Naive B cell (primary cell): ENCODE results near the gene ZBTB49. TPM values are rescaled to one million over a fixed set of nuclear protein-coding genes. Genes with fewer than 3 reads are reported as not detected.
"Not testable (repeated sequence)": the region's sequence is repeated elsewhere in the genome, so short reads cannot be mapped to it uniquely, and the experiment has no call there.

Experiments
- ATAC-seq, 2 donors: fragments of 150-1000 bp; cut with Tn5 transposase; 2 replicates each; pipeline ENCODE4 v1.10.0; 2021; ENCODE audit warnings: low read depth in 2 of 2, mild to moderate bottlenecking in 2 of 2, moderate library complexity in 2 of 2
- DNase-seq: peaks from one replicate; pipeline ENCODE4 v3.0.0; 2022
- H3K27ac Mint-ChIP-seq, 6 donors: one replicate each; pipeline ENCODE4 v1.8.0; 2020 to 2022; ENCODE audit warnings: mild to moderate bottlenecking in 6 of 6, mixed read lengths in 6 of 6, moderate library complexity in 5 of 6, inconsistent platforms in 2 of 6
- H3K27me3 Mint-ChIP-seq, 3 donors: one replicate each; pipeline ENCODE4 v1.8.0; 2021 to 2022; ENCODE audit warnings: mixed read lengths in 3 of 3, mild to moderate bottlenecking in 1 of 3
- H3K36me3 Mint-ChIP-seq, 2 donors: one replicate each; pipeline ENCODE4 v1.8.0; 2020 to 2022; ENCODE audit warnings: mixed read lengths in 2 of 2, inconsistent platforms in 1 of 2, mild to moderate bottlenecking in 1 of 2
- H3K4me1 Mint-ChIP-seq, 3 donors: one replicate each; pipeline ENCODE4 v1.8.0; 2020 to 2022; ENCODE audit warnings: mixed read lengths in 3 of 3, inconsistent platforms in 1 of 3, mild to moderate bottlenecking in 1 of 3, moderate library complexity in 1 of 3
- H3K4me3 Mint-ChIP-seq, 8 donors: one replicate each; pipeline ENCODE4 v1.8.0; 2020 to 2022; ENCODE audit warnings: mild to moderate bottlenecking in 8 of 8, mixed read lengths in 8 of 8, moderate library complexity in 8 of 8, inconsistent platforms in 2 of 8
- H3K9me3 Mint-ChIP-seq, 7 donors: one replicate each; pipeline ENCODE4 v1.8.0; 2020 to 2022; ENCODE audit warnings: mixed read lengths in 7 of 7, mild to moderate bottlenecking in 5 of 7, inconsistent platforms in 2 of 7, moderate library complexity in 1 of 7
- polyA plus RNA-seq, 6 donors: library from polyadenylated mRNA; unstranded; fragments of 300-500 nt; fragmentation: Illumina TruSeq; gene quantifications; one replicate each; pipeline ENCODE4 v1.2.3, GENCODE V29; 2021; ENCODE audit warnings: low read depth in 6 of 6

Gene ZBTB49
- 10 to 100 TPM in 1 of 6 donors, 1 to 10 TPM in 5; 3.3 to 10.6 (median 4.8) TPM for polyA plus RNA-seq

- H3K4me3 Mint-ChIP-seq, result peak within 1 kb of the TSS; percentile 96 to 99 (median 98)
- peak within 1 kb of the TSS; percentile 90 to 97 (median 96) for H3K27ac Mint-ChIP-seq
- peaks cover 7 to 8% of the 10 kb centered on the region in 2 donors for H3K36me3 Mint-ChIP-seq
- peaks cover 44 to 53% (median 47%) of the 10 kb centered on the region in 3 donors for H3K4me1 Mint-ChIP-seq
- DNase-seq (peak; percentile 97), ATAC-seq (peak; percentile 97 to 98)
- peaks cover 0 to 3% (median 0%) of the 10 kb centered on the region in 7 donors for H3K9me3 Mint-ChIP-seq
- no peaks in the 10 kb centered on the region for H3K27me3 Mint-ChIP-seq
These were observed at the start of gene ZBTB49, which contains the start of gene LYAR for GRCh38 chr4:4289941-4290850. Gene ZBTB49 (plus strand): TSS chr4:4290251. CDS start chr4:4299946, 9,695 bp downstream. Gene LYAR (minus strand): TSS chr4:4290154. CDS start chr4:4283742, 6,412 bp downstream.

- H3K27me3 Mint-ChIP-seq, result no peaks in the 10 kb centered on the region
- peaks cover 20 to 28% of the 10 kb centered on the region in 2 donors for H3K36me3 Mint-ChIP-seq
- ATAC-seq (no peak), DNase-seq (no peak)
- H3K27ac Mint-ChIP-seq, result peak overlapping the region in 1 of 6 donors; percentile 62
- peaks cover 22 to 43% (median 27%) of the 10 kb centered on the region in 3 donors for H3K4me1 Mint-ChIP-seq
- peaks cover 0 to 2% (median 0%) of the 10 kb centered on the region in 7 donors for H3K9me3 Mint-ChIP-seq
- H3K4me3 Mint-ChIP-seq, result no peak overlapping the region
These were observed 44.9 kb upstream of the ZBTB49 start for GRCh38 chr4:4245172-4245571.

- ATAC-seq, result peak; percentile 32 to 42
- DNase-seq, result no peak
- H3K36me3 Mint-ChIP-seq, result peaks cover 12 to 18% of the 10 kb centered on the region in 2 donors
- peaks cover 0 to 2% (median 0%) of the 10 kb centered on the region in 3 donors for H3K27me3 Mint-ChIP-seq
- H3K4me3 Mint-ChIP-seq, result peak overlapping the region; percentile 93 to 99 (median 98)
- peak overlapping the region; percentile 49 to 99 (median 98) for H3K27ac Mint-ChIP-seq
- H3K4me1 Mint-ChIP-seq, result peaks cover 22 to 43% (median 28%) of the 10 kb centered on the region in 3 donors
- peaks cover 0 to 2% (median 0%) of the 10 kb centered on the region in 7 donors for H3K9me3 Mint-ChIP-seq
These were observed 42.4 kb upstream of the ZBTB49 start for GRCh38 chr4:4247696-4248028.

- peak within 1 kb of the TSS; percentile 96 to 99 (median 98) for H3K27ac Mint-ChIP-seq
- peaks cover 0 to 2% (median 0%) of the 10 kb centered on the region in 7 donors for H3K9me3 Mint-ChIP-seq
- peaks cover 12 to 18% of the 10 kb centered on the region in 2 donors for H3K36me3 Mint-ChIP-seq
- peak within 1 kb of the TSS; percentile 93 to 99 (median 98) for H3K4me3 Mint-ChIP-seq
- DNase-seq, result peak; percentile 89
- H3K4me1 Mint-ChIP-seq, result peaks cover 22 to 43% (median 28%) of the 10 kb centered on the region in 3 donors
- peaks cover under 1 to 7% (median under 1%) of the 10 kb centered on the region in 3 donors for H3K27me3 Mint-ChIP-seq
- ATAC-seq, result peak; percentile 99
These were observed 41.8 kb upstream of the ZBTB49 start, which contains the start of gene TMEM128 for GRCh38 chr4:4248029-4248884. Gene TMEM128 (minus strand): TSS chr4:4248223. CDS start chr4:4248202, 21 bp downstream.

- peaks cover 0 to 2% (median 0%) of the 10 kb centered on the region in 7 donors for H3K9me3 Mint-ChIP-seq
- peaks cover 22 to 38% (median 28%) of the 10 kb centered on the region in 3 donors for H3K4me1 Mint-ChIP-seq
- DNase-seq, result no peak
- peaks cover 6 to 13% (median 6%) of the 10 kb centered on the region in 3 donors for H3K27me3 Mint-ChIP-seq
- peak overlapping the region; percentile 93 to 99 (median 98) for H3K4me3 Mint-ChIP-seq
- ATAC-seq, result no peak
- peak overlapping the region; percentile 96 to 99 (median 98) for H3K27ac Mint-ChIP-seq
- H3K36me3 Mint-ChIP-seq, result peaks cover 12% of the 10 kb centered on the region in 2 donors
These were observed 41.2 kb upstream of the ZBTB49 start for GRCh38 chr4:4248885-4249203.

- ATAC-seq, H3K9me3 Mint-ChIP-seq, DNase-seq: not testable (repeated sequence)
- Mint-ChIP-seq H3K4me1 (peaks cover 22 to 35% (median 28%) of the 10 kb centered on the region in 3 donors), H3K27ac (peak overlapping the region in 2 of 6 donors; percentile 57 to 97), H3K4me3 (peak overlapping the region in 6 of 8 donors; percentile 31 to 99 (median 97)), H3K27me3 (peaks cover 11 to 13% (median 11%) of the 10 kb centered on the region in 3 donors), H3K36me3 (peaks cover 11 to 12% of the 10 kb centered on the region in 2 donors)
These were observed 40.7 kb upstream of the ZBTB49 start for GRCh38 chr4:4249342-4249741.

- peaks cover 9 to 11% of the 10 kb centered on the region in 2 donors for H3K36me3 Mint-ChIP-seq
- H3K27me3 Mint-ChIP-seq, result peaks cover 13 to 16% (median 14%) of the 10 kb centered on the region in 3 donors
- peaks cover 0 to 2% (median 0%) of the 10 kb centered on the region in 7 donors for H3K9me3 Mint-ChIP-seq
- peak overlapping the region; percentile 10 to 99 (median 46) for H3K4me3 Mint-ChIP-seq
- no peak for ATAC-seq
- no peak for DNase-seq
- H3K4me1 Mint-ChIP-seq, result peaks cover 21 to 33% (median 28%) of the 10 kb centered on the region in 3 donors
- peak overlapping the region in 2 of 6 donors; percentile 82 to 97 for H3K27ac Mint-ChIP-seq
These were observed 40.2 kb upstream of the ZBTB49 start for GRCh38 chr4:4249866-4250265.

- DNase-seq (no peak), ATAC-seq (no peak)
- Mint-ChIP-seq H3K4me3 (peak overlapping the region in 1 of 8 donors; percentile 70), H3K36me3 (no peaks in the 10 kb centered on the region), H3K9me3 (peaks cover 0 to 3% (median 0%) of the 10 kb centered on the region in 7 donors), H3K4me1 (peaks cover 0 to 1% (median under 1%) of the 10 kb centered on the region in 3 donors), H3K27ac (no peak overlapping the region), H3K27me3 (peaks cover 13 to 28% (median 24%) of the 10 kb centered on the region in 3 donors)
These were observed 35.9 kb upstream of the ZBTB49 start for GRCh38 chr4:4254199-4254598.

GRCh38 chr4:4254666-4255065 is 35.4 kb upstream of the ZBTB49 start:
- no peak overlapping the region for H3K4me3 Mint-ChIP-seq
- ATAC-seq (no peak), DNase-seq (no peak)
- peaks cover 0 to 3% (median 0%) of the 10 kb centered on the region in 7 donors for H3K9me3 Mint-ChIP-seq
- H3K36me3 Mint-ChIP-seq, result no peaks in the 10 kb centered on the region
- H3K4me1 Mint-ChIP-seq, result peaks cover 0 to 1% (median 0%) of the 10 kb centered on the region in 3 donors
- no peak overlapping the region for H3K27ac Mint-ChIP-seq
- H3K27me3 Mint-ChIP-seq, result peaks cover 13 to 28% (median 24%) of the 10 kb centered on the region in 3 donors

GRCh38 chr4:4256799-4257198 is 33.3 kb upstream of the ZBTB49 start:
- H3K36me3 Mint-ChIP-seq, result no peaks in the 10 kb centered on the region
- peaks cover 0 to 1% (median 0%) of the 10 kb centered on the region in 3 donors for H3K4me1 Mint-ChIP-seq
- DNase-seq, result no peak
- peak in 1 of 2 donors; percentile 32 for ATAC-seq
- no peak overlapping the region for H3K27ac Mint-ChIP-seq
- H3K4me3 Mint-ChIP-seq, result no peak overlapping the region
- peaks cover 0 to 3% (median 0%) of the 10 kb centered on the region in 7 donors for H3K9me3 Mint-ChIP-seq
- peaks cover 13 to 28% (median 24%) of the 10 kb centered on the region in 3 donors for H3K27me3 Mint-ChIP-seq

GRCh38 chr4:4257705-4258104 is 32.3 kb upstream of the ZBTB49 start:
- not testable (repeated sequence) for H3K36me3 Mint-ChIP-seq, H3K4me3 Mint-ChIP-seq, H3K4me1 Mint-ChIP-seq, DNase-seq, ATAC-seq, H3K27ac Mint-ChIP-seq, H3K9me3 Mint-ChIP-seq
- H3K27me3 Mint-ChIP-seq, result peaks cover 10 to 28% (median 24%) of the 10 kb centered on the region in 3 donors

GRCh38 chr4:4259484-4260100 is 30.5 kb upstream of the ZBTB49 start:
- DNase-seq (no peak), ATAC-seq (no peak)
- Mint-ChIP-seq H3K36me3 (no peaks in the 10 kb centered on the region), H3K9me3 (peaks cover 0 to 3% (median 0%) of the 10 kb centered on the region in 7 donors), H3K4me1 (no peaks in the 10 kb centered on the region), H3K27ac (no peak overlapping the region), H3K4me3 (no peak overlapping the region), H3K27me3 (peaks cover 0 to 15% (median 10%) of the 10 kb centered on the region in 3 donors)
